Cerebellar cortex (tissue), 1 donor: ENCODE measurements around the gene CREB3L1.

ENCODE experiments used
- DNase-seq: peaks from one replicate; pipeline ENCODE4 v3.0.0-alpha.2; 2015; ENCODE audit warnings: low spot score

Gene CREB3L1

GRCh38 chr11:46364791-46365190, 87.3 kb downstream of the CREB3L1 start:
- DNase-seq: no peak

DNA sequence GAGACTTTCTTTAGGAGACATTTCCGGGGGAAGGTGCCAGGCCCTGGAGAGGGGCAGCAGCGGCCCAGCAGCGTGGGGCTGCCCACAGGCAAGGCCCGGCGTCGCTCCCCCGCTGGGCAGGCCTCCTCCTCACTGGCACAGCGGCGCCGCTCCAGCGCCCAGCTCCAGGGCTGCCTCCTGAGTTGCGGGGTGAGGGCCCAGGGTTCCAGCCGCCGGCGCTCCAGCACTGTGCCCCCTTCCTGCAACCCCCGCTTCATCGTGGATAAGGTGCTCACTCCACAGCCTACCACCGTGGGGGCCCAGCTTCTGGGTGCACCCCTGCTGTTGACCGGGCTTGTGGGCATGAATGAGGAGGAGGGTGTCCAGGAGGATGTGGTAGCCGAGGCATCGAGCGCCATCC, 88.8 kb downstream of the CREB3L1 start:
- no peak for DNase-seq

DNA sequence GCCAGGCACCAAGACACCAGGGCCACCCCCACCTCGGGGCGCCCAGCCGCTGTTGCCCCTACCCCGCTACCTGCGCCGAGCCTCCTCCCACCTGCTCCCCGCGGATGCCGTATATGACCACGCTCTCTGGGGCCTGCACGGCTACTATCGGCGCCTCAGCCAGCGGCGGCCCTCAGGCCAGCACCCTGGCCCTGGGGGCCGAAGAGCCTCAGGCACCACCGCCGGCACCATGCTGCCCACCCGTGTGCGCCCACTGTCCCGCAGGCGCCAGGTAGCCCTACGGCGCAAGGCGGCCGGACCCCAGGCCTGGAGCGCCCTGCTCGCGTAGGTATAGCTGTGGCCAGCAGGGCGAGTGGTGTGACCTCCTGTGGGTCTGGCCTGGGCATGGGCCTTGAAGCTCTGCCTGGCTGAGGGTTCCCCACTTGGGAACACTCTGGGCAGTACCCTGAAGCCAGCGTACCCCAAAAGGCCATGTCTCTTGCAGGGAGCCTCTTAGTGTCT, 89.2 kb downstream of the CREB3L1 start:
- DNase-seq: no peak

DNA sequence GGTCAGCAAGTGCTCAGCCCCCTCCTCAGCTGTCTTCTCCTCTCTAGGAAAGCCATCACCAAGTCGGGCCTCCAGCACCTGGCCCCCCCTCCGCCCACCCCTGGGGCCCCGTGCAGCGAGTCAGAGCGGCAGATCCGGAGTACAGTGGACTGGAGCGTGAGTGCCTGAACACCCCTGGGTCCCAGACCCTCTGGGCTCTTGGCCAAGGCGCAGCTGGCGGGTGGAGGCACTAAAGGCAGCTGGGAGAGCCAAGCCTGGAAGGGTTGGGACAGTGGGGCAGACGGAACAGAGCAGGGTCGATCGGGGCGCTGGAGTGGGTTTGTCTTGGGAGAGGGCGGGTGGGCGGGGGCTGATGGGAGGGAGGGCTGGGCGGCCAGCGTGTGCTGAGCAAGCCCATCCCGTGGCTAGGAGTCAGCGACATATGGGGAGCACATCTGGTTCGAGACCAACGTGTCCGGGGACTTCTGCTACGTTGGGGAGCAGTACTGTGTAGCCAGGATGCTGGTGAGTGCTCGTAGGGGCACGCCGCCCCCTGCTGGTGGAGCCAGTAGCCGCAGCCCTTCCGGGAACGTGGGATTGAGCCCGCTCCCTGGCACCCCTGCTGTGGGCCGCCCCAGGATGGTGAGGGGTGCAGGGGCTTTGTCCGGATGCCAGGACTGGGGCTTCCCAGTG, 89.9 kb downstream of the CREB3L1 start:
- DNase-seq: peak; percentile 49

GRCh38 chr11:46367916-46368267, 90.4 kb downstream of the CREB3L1 start:
- no peak for DNase-seq

GRCh38 chr11:46369458-46370152, 92.1 kb downstream of the CREB3L1 start:
- no peak for DNase-seq

DNA sequence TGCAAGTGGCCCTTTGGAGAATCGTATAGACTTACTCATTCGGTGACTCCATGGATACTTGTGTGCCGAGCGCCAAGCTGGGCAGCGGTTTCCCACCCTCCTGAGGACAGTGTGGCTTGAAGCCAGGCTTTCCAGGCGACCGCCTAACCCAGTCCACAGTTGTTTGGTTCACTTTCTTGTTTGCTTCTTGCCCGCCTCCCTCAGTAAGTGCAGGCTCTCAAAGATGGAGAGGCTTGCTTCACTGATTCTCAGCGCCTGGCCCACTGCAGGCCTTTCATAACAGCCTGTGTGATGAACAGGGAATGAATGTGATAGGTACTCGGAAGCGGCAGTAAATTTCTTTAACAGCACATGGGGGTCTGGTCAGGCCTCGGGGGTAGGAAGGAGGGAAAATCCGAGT, 92.8 kb downstream of the CREB3L1 start:
- DNase-seq: no peak
